Measurements from ENCODE around the gene PCDHB14. TPM values are rescaled to one million over a fixed set of nuclear protein-coding genes. Genes with fewer than 3 reads are reported as not detected.
"Not testable (repeated sequence)": the region's sequence is repeated elsewhere in the genome, so short reads cannot be mapped to it uniquely, and the experiment has no call there.

PCDHB14 gene
- total RNA-seq, 1 donor from 2014 or later = 2.9 TPM

DNA sequence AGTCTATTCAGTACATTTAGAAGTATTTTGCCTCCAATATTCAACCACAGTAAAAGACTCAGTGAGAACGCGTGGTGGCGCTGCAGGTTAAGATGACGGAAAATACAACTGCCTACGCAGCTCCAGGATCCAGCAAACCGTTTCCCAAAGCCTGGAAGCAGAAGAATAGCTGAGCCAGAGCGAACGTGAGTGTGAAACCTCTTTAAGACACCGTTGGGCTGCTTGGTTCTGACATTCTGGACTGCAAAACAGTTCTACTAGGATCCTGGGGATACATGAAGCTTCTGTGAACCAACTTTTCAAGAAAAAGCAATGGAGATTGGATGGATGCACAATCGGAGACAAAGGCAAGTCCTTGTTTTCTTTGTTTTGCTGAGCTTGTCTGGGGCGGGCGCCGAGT is 40.9 kb upstream of the PCDHB14 start, which contains the start of gene PCDHB16:
Gene PCDHB16 (plus strand): TSS at position 140 of the 400 bp plus-strand sequence. CDS start 173 bp downstream, at position 313.
- no peak within 1 kb of the TSS for H3K4me3 ChIP-seq (ENCODE audit: low read depth, low read length)
- H3K27me3 ChIP-seq (ENCODE audit: control insufficient read depth, insufficient read depth, low read length) = no peaks in the 10 kb centered on the region
- TF ChIP-seq, protein P1, sequence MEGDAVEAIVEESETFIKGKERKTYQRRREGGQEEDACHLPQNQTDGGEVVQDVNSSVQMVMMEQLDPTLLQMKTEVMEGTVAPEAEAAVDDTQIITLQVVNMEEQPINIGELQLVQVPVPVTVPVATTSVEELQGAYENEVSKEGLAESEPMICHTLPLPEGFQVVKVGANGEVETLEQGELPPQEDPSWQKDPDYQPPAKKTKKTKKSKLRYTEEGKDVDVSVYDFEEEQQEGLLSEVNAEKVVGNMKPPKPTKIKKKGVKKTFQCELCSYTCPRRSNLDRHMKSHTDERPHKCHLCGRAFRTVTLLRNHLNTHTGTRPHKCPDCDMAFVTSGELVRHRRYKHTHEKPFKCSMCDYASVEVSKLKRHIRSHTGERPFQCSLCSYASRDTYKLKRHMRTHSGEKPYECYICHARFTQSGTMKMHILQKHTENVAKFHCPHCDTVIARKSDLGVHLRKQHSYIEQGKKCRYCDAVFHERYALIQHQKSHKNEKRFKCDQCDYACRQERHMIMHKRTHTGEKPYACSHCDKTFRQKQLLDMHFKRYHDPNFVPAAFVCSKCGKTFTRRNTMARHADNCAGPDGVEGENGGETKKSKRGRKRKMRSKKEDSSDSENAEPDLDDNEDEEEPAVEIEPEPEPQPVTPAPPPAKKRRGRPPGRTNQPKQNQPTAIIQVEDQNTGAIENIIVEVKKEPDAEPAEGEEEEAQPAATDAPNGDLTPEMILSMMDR (IDR thresholded peaks at IDR 0.05; ENCODE audit: insufficient read depth, low read length, poor library complexity, severe bottlenecking) = no peak
- H3K36me3 ChIP-seq (ENCODE audit: control insufficient read depth, insufficient read depth, low read length) = no peaks in the 10 kb centered on the region
- no peak for DNase-seq (ENCODE audit: low read depth)

DNA sequence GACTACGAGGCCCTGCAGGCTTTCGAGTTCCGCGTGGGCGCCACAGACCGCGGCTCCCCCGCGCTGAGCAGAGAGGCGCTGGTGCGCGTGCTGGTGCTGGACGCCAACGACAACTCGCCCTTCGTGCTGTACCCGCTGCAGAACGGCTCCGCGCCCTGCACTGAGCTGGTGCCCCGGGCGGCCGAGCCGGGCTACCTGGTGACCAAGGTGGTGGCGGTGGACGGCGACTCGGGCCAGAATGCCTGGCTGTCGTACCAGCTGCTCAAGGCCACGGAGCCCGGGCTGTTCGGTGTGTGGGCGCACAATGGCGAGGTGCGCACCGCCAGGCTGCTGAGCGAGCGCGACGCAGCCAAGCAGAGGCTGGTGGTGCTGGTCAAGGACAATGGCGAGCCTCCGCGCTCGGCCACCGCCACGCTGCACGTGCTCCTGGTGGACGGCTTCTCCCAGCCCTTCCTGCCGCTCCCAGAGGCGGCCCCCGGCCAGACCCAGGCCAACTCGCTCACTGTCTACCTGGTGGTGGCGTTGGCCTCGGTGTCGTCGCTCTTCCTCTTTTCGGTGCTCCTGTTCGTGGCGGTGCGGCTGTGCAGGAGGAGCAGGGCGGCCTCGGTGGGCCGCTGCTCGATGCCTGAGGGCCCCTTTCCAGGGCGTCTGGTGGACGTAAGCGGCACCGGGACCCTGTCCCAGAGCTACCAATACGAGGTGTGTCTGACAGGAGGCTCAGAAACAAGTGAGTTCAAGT is 38.9 kb upstream of the PCDHB14 start:
- H3K4me3 ChIP-seq (ENCODE audit: low read depth, low read length) = not testable (repeated sequence)

DNA sequence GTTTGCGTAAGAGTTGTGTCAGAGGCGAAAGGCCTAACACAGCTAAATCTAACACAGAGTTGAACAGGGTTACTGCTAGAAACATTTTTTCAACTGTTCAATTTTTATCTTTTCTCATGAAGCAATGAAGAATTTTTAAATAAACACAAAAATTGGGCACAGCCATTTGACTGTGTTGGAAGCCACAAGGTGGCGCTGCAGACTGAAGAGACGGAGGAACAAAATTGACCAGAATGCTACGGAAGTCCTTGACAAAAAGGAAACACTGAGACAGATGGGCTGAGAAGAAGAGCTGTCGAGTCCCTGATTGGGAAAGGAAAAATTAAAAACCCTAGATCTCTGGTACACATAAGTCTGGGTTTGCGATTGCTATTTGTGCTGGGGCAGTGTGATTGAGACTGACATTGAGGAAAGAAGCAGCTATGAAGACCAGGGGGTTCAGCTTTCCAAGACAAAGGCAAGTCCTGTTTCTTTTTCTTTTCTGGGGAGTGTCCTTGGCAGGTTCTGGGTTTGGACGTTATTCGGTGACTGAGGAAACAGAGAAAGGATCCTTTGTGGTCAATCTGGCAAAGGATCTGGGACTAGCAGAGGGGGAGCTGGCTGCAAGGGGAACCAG is 36.1 kb upstream of the PCDHB14 start, which contains the start of gene PCDHB9:
Gene PCDHB9 (plus strand): TSS at position 265 of the 616 bp plus-strand sequence. CDS start 158 bp downstream, at position 423.
- Histone ChIP-seq H3K27me3 (ENCODE audit: control insufficient read depth, insufficient read depth, low read length) (no peaks in the 10 kb centered on the region), H3K36me3 (ENCODE audit: control insufficient read depth, insufficient read depth, low read length) (no peaks in the 10 kb centered on the region), H3K4me3 (ENCODE audit: low read depth, low read length) (no peak within 1 kb of the TSS)
- DNase-seq (ENCODE audit: low read depth) = no peak
- TF ChIP-seq, protein P1 (IDR thresholded peaks at IDR 0.05; ENCODE audit: insufficient read depth, low read length, poor library complexity, severe bottlenecking) = peak; percentile 22

More for the DNA sequence above, 38.9 kb upstream of the PCDHB14 start:
- not testable (repeated sequence) for DNase-seq (ENCODE audit: low read depth); H3K36me3 ChIP-seq (ENCODE audit: control insufficient read depth, insufficient read depth, low read length); H3K27me3 ChIP-seq (ENCODE audit: control insufficient read depth, insufficient read depth, low read length)

DNA sequence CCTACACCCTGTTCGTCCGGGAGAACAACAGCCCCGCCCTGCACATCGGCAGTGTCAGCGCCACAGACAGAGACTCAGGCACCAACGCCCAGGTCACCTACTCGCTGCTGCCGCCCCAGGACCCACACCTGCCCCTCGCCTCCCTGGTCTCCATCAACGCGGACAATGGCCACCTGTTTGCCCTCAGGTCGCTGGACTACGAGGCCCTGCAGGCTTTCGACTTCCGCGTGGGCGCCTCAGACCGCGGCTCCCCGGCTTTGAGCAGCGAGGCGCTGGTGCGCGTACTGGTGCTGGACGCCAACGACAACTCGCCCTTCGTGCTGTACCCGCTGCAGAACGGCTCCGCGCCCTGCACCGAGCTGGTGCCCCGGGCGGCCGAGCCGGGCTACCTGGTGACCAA is 34.5 kb upstream of the PCDHB14 start:
- H3K36me3 ChIP-seq (ENCODE audit: control insufficient read depth, insufficient read depth, low read length); H3K27me3 ChIP-seq (ENCODE audit: control insufficient read depth, insufficient read depth, low read length); H3K4me3 ChIP-seq (ENCODE audit: low read depth, low read length); DNase-seq (ENCODE audit: low read depth): not testable (repeated sequence)

DNA sequence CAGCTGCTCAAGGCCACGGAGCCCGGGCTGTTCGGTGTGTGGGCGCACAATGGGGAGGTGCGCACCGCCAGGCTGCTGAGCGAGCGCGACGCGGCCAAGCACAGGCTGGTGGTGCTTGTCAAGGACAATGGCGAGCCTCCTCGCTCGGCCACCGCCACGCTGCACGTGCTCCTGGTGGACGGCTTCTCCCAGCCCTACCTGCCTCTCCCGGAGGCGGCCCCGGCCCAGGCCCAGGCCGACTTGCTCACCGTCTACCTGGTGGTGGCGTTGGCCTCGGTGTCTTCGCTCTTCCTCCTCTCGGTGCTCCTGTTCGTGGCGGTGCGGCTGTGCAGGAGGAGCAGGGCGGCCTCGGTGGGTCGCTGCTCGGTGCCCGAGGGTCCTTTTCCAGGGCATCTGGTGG is 34.0 kb upstream of the PCDHB14 start:
- H3K36me3 ChIP-seq (ENCODE audit: control insufficient read depth, insufficient read depth, low read length); DNase-seq (ENCODE audit: low read depth); H3K27me3 ChIP-seq (ENCODE audit: control insufficient read depth, insufficient read depth, low read length); H3K4me3 ChIP-seq (ENCODE audit: low read depth, low read length): not testable (repeated sequence)

DNA sequence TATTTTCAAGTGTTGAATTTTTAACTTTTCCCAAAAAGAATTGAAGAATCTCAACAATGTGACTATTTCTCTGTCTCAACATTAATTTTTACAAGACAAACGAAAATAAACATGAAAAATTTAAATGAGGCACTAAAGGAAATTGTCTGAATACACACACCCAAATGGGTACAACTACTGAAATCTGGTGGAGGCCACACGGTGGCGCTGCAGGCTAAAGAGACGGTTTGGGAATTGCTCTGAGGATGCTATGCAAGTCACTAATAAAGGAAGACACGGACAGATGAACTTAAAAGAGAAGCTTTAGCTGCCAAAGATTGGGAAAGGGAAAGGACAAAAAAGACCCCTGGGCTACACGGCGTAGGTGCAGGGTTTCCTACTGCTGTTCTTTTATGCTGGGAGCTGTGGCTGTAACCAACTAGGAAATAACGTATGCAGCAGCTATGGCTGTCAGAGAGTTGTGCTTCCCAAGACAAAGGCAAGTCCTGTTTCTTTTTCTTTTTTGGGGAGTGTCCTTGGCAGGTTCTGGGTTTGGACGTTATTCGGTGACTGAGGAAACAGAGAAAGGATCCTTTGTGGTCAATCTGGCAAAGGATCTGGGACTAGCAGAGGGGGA is 30.9 kb upstream of the PCDHB14 start, which contains the start of gene PCDHB10:
Gene PCDHB10 (plus strand): TSS at position 244 of the 616 bp plus-strand sequence. CDS start 200 bp downstream, at position 444.
- Histone ChIP-seq H3K4me3 (ENCODE audit: low read depth, low read length) (no peak within 1 kb of the TSS), H3K36me3 (ENCODE audit: control insufficient read depth, insufficient read depth, low read length) (no peaks in the 10 kb centered on the region), H3K27me3 (ENCODE audit: control insufficient read depth, insufficient read depth, low read length) (no peaks in the 10 kb centered on the region)
- no peak for DNase-seq (ENCODE audit: low read depth)
- TF ChIP-seq, protein P1 (IDR thresholded peaks at IDR 0.05; ENCODE audit: insufficient read depth, low read length, poor library complexity, severe bottlenecking) = peak; percentile 17

DNA sequence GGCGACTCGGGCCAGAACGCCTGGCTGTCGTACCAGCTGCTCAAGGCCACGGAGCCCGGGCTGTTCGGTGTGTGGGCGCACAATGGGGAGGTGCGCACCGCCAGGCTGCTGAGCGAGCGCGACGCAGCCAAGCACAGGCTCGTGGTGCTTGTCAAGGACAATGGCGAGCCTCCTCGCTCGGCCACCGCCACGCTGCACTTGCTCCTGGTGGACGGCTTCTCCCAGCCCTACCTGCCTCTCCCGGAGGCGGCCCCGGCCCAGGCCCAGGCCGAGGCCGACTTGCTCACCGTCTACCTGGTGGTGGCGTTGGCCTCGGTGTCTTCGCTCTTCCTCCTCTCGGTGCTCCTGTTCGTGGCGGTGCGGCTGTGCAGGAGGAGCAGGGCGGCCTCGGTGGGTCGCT is 28.8 kb upstream of the PCDHB14 start:
- DNase-seq (ENCODE audit: low read depth); H3K36me3 ChIP-seq (ENCODE audit: control insufficient read depth, insufficient read depth, low read length); H3K27me3 ChIP-seq (ENCODE audit: control insufficient read depth, insufficient read depth, low read length); H3K4me3 ChIP-seq (ENCODE audit: low read depth, low read length): not testable (repeated sequence)

Measured in kidney epithelial cell (primary cell).